Ishikawa (cell line): Measurements from ENCODE around the gene ARL2.

Experiments
- CEBPB ChIP-seq: IDR thresholded peaks from 2 replicates; pipeline ENCODE4 v1.6.1; 2012
- CREB1 ChIP-seq: IDR thresholded peaks from 2 replicates; pipeline ENCODE4 v1.6.1; 2012; ENCODE audit warnings: low read depth
- EGR1 ChIP-seq: IDR thresholded peaks from 2 replicates; pipeline ENCODE4 v1.6.1; 2012
- EP300 ChIP-seq: IDR thresholded peaks from 2 replicates; pipeline ENCODE4 v1.6.1; 2012; ENCODE audit warnings: borderline replicate concordance
- FOXM1 ChIP-seq: IDR thresholded peaks from 2 replicates; pipeline ENCODE4 v1.6.1; 2012; ENCODE audit warnings: low read depth, borderline replicate concordance
- MAX ChIP-seq: IDR thresholded peaks from 2 replicates; pipeline ENCODE4 v1.6.1; 2012
- NFIC ChIP-seq: IDR thresholded peaks from 2 replicates; pipeline ENCODE4 v1.6.1; 2012
- RAD21 ChIP-seq: IDR thresholded peaks from 2 replicates; pipeline ENCODE4 v1.6.1; 2012; ENCODE audit warnings: low read depth
- REST ChIP-seq: IDR thresholded peaks from 2 replicates; pipeline ENCODE4 v1.6.1; 2012; ENCODE audit warnings: low read depth, mild to moderate bottlenecking
- TAF1 ChIP-seq: IDR thresholded peaks from 2 replicates; pipeline ENCODE4 v1.6.1; 2012; ENCODE audit warnings: low read depth, mild to moderate bottlenecking
- TCF12 ChIP-seq: IDR thresholded peaks from 2 replicates; pipeline ENCODE4 v1.6.1; 2012; ENCODE audit warnings: low read depth
- TEAD4 ChIP-seq: IDR thresholded peaks from 2 replicates; pipeline ENCODE4 v1.6.1; 2012
- USF1 ChIP-seq: IDR thresholded peaks from 2 replicates; pipeline ENCODE4 v1.6.1; 2012
- YY1 ChIP-seq: IDR thresholded peaks from 2 replicates; pipeline ENCODE4 v1.6.1; 2012; ENCODE audit warnings: low read depth
- ZBTB7A ChIP-seq: IDR thresholded peaks from 2 replicates; pipeline ENCODE4 v1.6.1; 2012; ENCODE audit warnings: low read depth

ARL2 gene

GRCh38 chr11:65060913-65061408 is 47.0 kb downstream of the ARL2 start:
- no peak for TF ChIP-seq MAX
- no peak for TF ChIP-seq CEBPB
- TF ChIP-seq USF1, result 0 out of 2 replicates have a peak, but pooled peaks have one; percentile 23
- peak; percentile 31; the same call in 1 of the 2 replicates for TF ChIP-seq RAD21
- no peak for TF ChIP-seq YY1
- TF ChIP-seq CREB1, result no peak
- no peak for TF ChIP-seq EP300
- no peak for TF ChIP-seq TAF1

GRCh38 chr11:65063532-65063931 is 49.6 kb downstream of the ARL2 start:
- TF ChIP-seq USF1 (no peak), EP300 (no peak), FOXM1 (no peak), TEAD4 (no peak), NFIC (no peak), TCF12 (no peak), MAX (no peak), EGR1 (no peak), CREB1 (no peak), ZBTB7A (no peak), RAD21 (no peak), YY1 (no peak), REST (no peak), TAF1 (no peak)

- TF ChIP-seq NFIC, result no peak
- no peak for TF ChIP-seq YY1
- TF ChIP-seq CEBPB, result no peak
Measured at GRCh38 chr11:65064847-65065240, 50.9 kb downstream of the ARL2 start.

- no peak for TF ChIP-seq MAX
- TF ChIP-seq NFIC, result no peak
- TF ChIP-seq EP300, result no peak
- TF ChIP-seq RAD21, result no peak
Measured at GRCh38 chr11:65065851-65066250, 51.9 kb downstream of the ARL2 start.

- TF ChIP-seq REST (no peak), MAX (no peak), TCF12 (no peak), CEBPB (no peak), YY1 (no peak), FOXM1 (no peak), ZBTB7A (no peak), EGR1 (no peak)
Measured at GRCh38 chr11:65066315-65066714, 52.4 kb downstream of the ARL2 start.

- TF ChIP-seq YY1 (no peak), RAD21 (no peak), TCF12 (no peak), USF1 (no peak), MAX (no peak), REST (no peak), CEBPB (no peak), TEAD4 (no peak)
Measured at GRCh38 chr11:65066805-65067291, 52.9 kb downstream of the ARL2 start.
